Activated B cell treated with CpG ODN at 0.5 μM for 24 hours (primary cell): ENCODE data around the gene CAMK2A. TPM values are rescaled to one million over a fixed set of nuclear protein-coding genes. Genes with fewer than 3 reads are reported as not detected.

Experiments
- ATAC-seq: fragments of 200-7000 bp; cut with Tn5 transposase; one replicate; pipeline ENCODE4 v1.10.0; 2021; ENCODE audit warnings: low read depth, mild to moderate bottlenecking, moderate library complexity
- CTCF ChIA-PET: fragments of 350-600 bp; sonication (Branson Sonifier 250); formaldehyde crosslinking; loops from one replicate; lab custom pipeline; 2021; ENCODE audit warnings: antibody characterized with exemption; lab: Charles Lee
- POLR2A ChIA-PET: fragments of 350-600 bp; sonication (Branson Sonifier 250); formaldehyde crosslinking; loops from one replicate; lab custom pipeline; 2021; ENCODE audit warnings: antibody characterized with exemption; lab: Charles Lee
- DNase-seq: peaks from one replicate; pipeline ENCODE4 v3.0.0; 2022
- H3K27ac Mint-ChIP-seq: one replicate; pipeline ENCODE4 v1.8.0; 2020; ENCODE audit warnings: mixed read lengths
- H3K27me3 Mint-ChIP-seq: one replicate; pipeline ENCODE4 v1.8.0; 2021; ENCODE audit warnings: mixed read lengths
- H3K36me3 Mint-ChIP-seq: one replicate; pipeline ENCODE4 v1.8.0; 2021; ENCODE audit warnings: low read depth, mixed read lengths
- H3K4me1 Mint-ChIP-seq: one replicate; pipeline ENCODE4 v1.8.0; 2021; ENCODE audit warnings: mixed read lengths
- H3K4me3 Mint-ChIP-seq: one replicate; pipeline ENCODE4 v1.8.0; 2020; ENCODE audit warnings: mild to moderate bottlenecking, mixed read lengths
- H3K9me3 Mint-ChIP-seq: one replicate; pipeline ENCODE4 v1.8.0; 2020; ENCODE audit warnings: mixed read lengths
- intact Hi-C: fragments of 100-400 bp; cut with micrococcal nuclease; formaldehyde crosslinking; loops from one replicate; pipeline ENCODE4 v1.15.1; 2024
- total RNA-seq: library from RNA; stranded (reverse); gene quantifications from 2 replicates; pipeline ENCODE4 v1.2.3, GENCODE V29; 2022
- TF ChIP-seq, protein P1 (sequence below): fragments of 200-600 bp; IDR thresholded peaks from one replicate; pipeline ENCODE4 v1.8.0; 2022; ENCODE audit warnings: antibody characterized with exemption, mild to moderate bottlenecking

The CAMK2A gene
- total RNA-seq, 1 donor from 2014 or later: not detected

DNA sequence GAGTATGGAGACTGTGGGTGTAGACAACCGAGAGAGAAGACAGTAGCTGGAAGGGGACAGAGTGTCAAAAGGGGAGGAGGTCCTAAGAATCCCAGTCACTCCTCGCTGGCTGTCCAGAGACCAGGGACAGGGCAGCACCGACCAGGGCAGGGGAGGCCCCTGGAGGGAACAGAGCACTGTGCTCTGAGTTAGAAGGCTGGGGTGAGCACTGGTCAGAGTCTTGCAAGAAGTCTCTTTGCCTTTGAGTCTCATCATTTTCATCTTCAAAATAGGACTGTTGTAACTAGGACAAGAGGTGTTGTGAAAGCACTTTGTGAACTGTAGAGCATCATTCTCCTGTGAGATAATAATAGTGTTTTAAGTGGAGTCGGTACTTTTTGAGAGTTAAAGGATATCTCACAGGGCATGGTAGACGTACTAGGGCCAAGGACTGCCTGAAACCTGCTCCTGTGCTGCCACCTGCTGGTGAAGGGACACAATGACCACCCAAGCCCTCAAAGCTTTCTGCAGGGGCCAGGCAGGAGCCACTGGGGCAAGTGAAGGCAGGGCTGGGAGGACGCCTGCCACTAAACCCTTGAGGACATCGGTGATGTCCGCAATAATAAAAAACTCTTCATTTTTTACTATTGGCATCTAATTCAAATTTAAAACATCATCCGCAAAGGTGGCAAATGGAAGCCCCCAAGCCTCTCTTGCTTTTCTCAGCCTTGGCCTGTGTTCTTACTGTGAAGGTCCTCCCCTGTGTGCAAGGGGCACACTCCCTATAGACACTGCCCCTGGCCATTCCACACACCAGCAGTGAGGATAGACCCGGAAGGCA, 71.5 kb downstream of the CAMK2A start:
- ChIA-PET CTCF (interaction anchor here (0.7 to 1.4 kb wide), 8 partner anchors 17 to 582 kb away, joined by 3 to 7 read pairs (median 4); no protein-coding TSS in a partner anchor), POLR2A (no interaction called here)

DNA sequence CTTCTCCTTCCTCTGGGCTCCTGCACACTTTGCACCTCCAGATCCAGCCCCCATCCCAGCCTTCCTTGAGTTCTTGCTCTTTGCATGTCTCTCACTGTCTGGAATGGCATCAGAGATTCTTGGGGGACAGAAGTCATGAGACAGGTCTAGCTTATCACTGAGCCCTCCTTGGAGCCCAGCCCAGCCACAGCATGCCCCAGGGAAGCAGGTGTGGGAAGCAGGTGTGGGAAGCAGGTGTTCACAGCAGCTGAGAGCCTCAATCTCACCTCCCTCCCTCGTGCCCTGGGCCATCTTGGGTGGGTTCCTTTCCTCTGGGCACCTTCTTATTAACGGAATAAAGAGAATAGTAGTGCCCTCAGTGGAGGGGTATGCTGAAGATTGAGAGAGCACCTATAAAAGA, 72.5 kb downstream of the CAMK2A start:
- Mint-ChIP-seq H3K4me1 (peaks cover 1% of the 10 kb centered on the region), H3K27ac (no peak overlapping the region), H3K36me3 (no peaks in the 10 kb centered on the region), H3K9me3 (no peaks in the 10 kb centered on the region), H3K4me3 (no peak overlapping the region), H3K27me3 (peaks cover 15% of the 10 kb centered on the region)
- intact Hi-C loops: no loop called here
- TF ChIP-seq, protein P1, sequence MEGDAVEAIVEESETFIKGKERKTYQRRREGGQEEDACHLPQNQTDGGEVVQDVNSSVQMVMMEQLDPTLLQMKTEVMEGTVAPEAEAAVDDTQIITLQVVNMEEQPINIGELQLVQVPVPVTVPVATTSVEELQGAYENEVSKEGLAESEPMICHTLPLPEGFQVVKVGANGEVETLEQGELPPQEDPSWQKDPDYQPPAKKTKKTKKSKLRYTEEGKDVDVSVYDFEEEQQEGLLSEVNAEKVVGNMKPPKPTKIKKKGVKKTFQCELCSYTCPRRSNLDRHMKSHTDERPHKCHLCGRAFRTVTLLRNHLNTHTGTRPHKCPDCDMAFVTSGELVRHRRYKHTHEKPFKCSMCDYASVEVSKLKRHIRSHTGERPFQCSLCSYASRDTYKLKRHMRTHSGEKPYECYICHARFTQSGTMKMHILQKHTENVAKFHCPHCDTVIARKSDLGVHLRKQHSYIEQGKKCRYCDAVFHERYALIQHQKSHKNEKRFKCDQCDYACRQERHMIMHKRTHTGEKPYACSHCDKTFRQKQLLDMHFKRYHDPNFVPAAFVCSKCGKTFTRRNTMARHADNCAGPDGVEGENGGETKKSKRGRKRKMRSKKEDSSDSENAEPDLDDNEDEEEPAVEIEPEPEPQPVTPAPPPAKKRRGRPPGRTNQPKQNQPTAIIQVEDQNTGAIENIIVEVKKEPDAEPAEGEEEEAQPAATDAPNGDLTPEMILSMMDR: no peak
- ChIA-PET POLR2A (no interaction called here), CTCF (no interaction called here)
- no peak for DNase-seq
- no peak for ATAC-seq

More for the DNA sequence above, 71.5 kb downstream of the CAMK2A start:
- peak; percentile 96 for ATAC-seq
- intact Hi-C loops: loop anchor here (1.0 to 2.0 kb wide), 6 partner anchors 57 to 582 kb away; no protein-coding TSS in a partner anchor
- TF ChIP-seq, protein P1: no peak
- Mint-ChIP-seq H3K4me3 (no peak overlapping the region), H3K27ac (no peak overlapping the region), H3K4me1 (peaks cover 1% of the 10 kb centered on the region), H3K27me3 (peaks cover 15% of the 10 kb centered on the region), H3K9me3 (no peaks in the 10 kb centered on the region), H3K36me3 (no peaks in the 10 kb centered on the region)
- DNase-seq: peak; percentile 66

DNA sequence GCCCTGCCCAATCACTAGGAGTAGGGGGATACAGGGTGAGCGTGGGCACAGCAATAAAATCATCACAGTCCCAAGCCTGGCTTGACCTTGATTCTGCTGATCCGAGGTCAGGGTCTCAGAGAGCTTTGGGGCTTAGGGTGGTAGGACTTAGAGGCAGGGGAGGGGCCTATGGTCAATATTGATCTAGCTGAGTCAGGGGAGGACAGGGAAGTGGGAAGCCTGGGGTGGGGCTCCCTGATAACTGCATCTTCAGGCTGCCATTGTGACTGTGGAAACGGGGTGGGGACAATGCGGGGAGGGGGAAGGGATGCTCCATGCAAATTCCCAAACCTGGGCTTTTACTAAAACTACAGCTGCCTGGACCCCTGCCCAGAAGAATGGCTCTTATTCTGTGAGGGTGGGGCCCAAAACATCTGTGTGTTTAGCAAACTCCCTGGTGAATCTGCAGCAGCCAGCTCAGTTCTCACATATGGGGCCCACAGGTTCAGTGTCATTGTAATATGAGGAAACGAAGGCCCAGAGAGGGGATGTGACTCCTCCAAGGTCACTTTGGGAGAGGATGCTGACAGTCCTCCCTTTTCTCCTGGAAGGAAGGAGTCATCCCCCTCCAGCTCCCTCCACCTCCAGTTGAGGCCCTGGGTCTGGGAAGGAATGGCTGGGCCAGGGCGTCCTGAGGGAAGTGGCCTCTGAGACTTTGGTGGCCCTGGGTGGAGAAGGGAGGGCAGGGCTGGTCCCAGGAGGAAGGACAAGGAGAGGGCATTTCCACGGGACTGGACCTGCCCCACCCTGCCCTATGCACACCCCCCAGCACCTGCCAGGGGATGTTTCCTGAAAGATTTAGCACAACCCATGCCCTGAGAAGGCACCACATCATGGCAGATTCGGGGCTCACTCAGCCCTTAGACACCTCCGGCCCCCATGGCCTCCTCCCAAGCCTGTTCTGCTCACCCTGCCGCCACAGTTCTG, 73.3 kb downstream of the CAMK2A start:
- CTCF ChIA-PET: no interaction called here
- no peak for DNase-seq
- peaks cover 11% of the 10 kb centered on the region for H3K27me3 Mint-ChIP-seq
- TF ChIP-seq, protein P1: no peak
- no peak for ATAC-seq
- intact Hi-C loops: no loop called here
- H3K9me3 Mint-ChIP-seq: no peaks in the 10 kb centered on the region
- POLR2A ChIA-PET: no interaction called here
- H3K36me3 Mint-ChIP-seq: no peaks in the 10 kb centered on the region
- no peak overlapping the region for H3K4me3 Mint-ChIP-seq
- H3K4me1 Mint-ChIP-seq: peaks cover 1% of the 10 kb centered on the region
- no peak overlapping the region for H3K27ac Mint-ChIP-seq

DNA sequence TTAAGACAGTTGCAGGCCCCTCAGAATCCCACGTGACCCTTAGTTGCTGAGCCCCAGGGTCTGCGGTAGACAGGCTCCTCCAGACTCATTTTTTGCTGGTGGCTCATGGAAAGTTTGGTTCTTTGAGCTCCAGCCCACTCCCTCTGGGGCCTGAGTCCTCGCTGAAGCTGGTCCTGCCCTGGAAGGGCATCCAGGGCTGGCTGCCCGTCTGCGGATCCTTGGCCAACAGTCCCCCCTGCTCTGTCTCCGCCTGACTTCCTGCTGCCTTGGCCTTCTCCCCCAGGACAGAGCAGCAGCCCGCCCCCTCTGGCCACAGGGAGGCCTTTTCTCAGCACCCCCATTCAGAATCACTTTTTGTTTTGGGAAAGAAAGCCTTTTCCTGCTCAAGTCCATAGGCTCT, 75.3 kb downstream of the CAMK2A start:
- ChIA-PET POLR2A (no interaction called here), CTCF (no interaction called here)
- H3K27me3 Mint-ChIP-seq: peaks cover 14% of the 10 kb centered on the region
- ATAC-seq (no peak), DNase-seq (no peak)
- H3K9me3 Mint-ChIP-seq: no peaks in the 10 kb centered on the region
- H3K36me3 Mint-ChIP-seq: no peaks in the 10 kb centered on the region
- intact Hi-C loops: no loop called here
- H3K4me1 Mint-ChIP-seq: peaks cover 3% of the 10 kb centered on the region
- H3K4me3 Mint-ChIP-seq: no peak overlapping the region
- TF ChIP-seq, protein P1: no peak
- H3K27ac Mint-ChIP-seq: no peak overlapping the region

DNA sequence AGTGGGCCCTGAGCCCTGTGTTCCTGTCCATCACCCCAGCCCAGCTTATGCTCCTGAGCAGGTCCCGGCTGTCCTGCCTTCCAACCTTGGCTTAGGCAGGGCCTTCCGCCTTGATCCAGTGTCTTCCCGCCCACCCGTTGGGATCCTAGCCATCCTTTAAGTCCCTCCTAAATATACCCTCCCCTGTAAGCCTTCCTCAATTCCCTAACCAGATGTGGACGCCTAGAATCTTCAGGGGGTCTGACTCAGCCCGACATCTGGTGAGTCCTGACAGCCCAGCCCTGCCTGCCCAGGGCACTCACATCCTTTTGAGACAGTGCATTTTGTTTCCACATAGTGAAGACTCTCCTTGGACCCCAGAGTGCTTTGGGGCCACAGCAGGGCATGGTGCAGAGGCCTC, 76.0 kb downstream of the CAMK2A start:
- ChIA-PET CTCF (no interaction called here), POLR2A (no interaction called here)
- no peak overlapping the region for H3K27ac Mint-ChIP-seq
- ATAC-seq (no peak), DNase-seq (no peak)
- peaks cover 19% of the 10 kb centered on the region for H3K27me3 Mint-ChIP-seq
- intact Hi-C loops: no loop called here
- no peaks in the 10 kb centered on the region for H3K9me3 Mint-ChIP-seq
- no peak overlapping the region for H3K4me3 Mint-ChIP-seq
- TF ChIP-seq, protein P1: no peak
- no peaks in the 10 kb centered on the region for H3K36me3 Mint-ChIP-seq
- H3K4me1 Mint-ChIP-seq: peaks cover 9% of the 10 kb centered on the region
